Measurements from ENCODE around the gene NUDT3.

NUDT3 gene

GRCh38 chr6:34318499-34319470 is 73.7 kb downstream of the NUDT3 start:
- DNase-seq, result no peak

DNA sequence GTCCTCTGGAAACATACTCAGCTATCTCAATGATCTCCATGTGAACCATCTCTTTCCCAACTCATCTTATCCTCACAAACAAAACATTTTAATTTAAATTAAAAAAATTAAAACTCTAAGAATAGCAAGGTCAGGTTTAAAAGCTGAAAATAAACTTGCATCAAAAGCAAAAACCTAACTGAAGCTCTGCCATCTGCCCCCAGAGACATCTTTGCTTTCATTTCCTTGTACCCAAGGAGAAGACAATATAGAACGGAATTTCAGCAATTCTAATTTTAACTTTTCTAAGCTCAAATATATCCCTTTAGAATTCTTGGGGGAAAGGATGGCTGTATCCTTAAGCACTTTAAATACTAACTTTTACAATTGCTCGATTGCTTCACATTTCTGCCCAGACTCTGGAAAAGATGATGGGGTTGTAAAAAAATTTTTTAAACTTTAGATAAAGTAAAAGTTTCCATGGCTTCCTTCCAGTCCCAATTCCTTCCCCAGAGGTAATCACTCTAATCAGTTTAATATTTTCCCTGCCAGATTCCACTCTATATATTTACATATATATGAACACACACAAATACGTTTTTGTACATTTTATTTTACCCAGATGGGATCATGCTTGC is 74.5 kb downstream of the NUDT3 start:
- no peak for DNase-seq

DNA sequence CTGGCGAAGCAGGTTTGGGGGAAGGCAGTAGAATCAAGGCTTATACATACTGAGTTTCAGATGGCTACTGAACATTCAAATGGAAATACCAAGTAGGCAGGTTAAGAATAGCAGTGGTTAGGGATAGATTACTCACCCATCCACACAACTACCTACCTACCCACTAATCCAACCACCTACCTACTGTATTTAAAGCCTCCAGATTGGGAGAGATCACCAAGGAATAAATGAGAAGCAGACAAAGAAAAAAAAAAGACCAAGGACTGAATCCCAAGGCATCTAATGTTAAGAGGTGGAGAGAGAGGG is 75.3 kb downstream of the NUDT3 start:
- no peak for DNase-seq

DNA sequence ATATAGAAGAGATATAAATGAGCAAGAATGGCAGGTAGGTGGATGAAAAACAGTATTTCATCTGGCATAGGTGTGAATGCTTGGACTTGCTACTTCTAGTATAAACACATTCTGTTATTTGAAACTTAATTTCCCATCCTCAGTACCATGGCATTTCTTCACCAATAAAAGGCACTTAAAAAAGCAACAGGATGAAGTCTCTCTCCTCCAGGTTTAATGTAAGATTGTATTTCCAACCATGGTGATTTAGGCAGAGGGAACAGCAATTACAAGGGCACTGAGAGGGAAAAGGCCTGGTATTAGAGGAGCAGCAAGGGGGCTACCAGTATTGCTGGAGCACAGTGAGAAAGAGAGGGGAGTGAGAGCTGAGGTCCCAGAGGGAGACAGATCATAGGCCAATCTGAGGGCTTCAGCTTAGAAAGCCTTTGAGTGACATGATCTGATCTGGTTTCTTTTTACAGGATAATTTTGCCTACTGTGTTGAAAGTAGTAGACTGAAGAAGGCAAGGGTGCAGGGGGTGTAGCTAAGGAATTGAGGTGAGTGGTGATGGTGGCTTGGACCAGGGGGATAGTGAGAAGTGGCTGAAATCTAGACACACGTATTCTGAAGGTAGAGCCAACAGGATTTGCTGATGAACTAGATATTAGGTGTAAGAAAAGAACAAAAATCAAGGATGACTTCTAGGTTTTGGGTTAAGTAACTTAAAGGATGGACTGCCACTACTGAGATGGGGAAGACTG is 75.9 kb downstream of the NUDT3 start:
- no peak for DNase-seq

DNA sequence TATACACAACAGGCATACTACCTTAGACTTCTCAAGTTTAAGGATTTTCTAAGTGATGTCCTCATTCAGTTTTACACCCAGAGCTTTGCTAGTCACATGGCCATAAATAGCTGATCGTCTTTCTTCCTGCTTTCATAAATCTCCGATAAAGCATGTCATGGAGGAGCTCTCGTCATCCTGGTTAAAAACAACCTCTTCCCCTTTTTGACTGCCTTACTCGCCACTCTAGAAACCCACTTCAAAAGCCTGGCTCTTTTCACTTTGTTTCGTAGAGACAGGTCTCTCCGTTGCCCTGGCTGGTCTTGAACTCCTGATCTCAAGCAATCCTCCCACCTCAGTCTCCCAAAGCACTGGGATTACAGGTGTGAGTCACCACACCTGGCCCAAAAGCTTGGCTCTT is 76.7 kb downstream of the NUDT3 start:
- no peak for DNase-seq

DNA sequence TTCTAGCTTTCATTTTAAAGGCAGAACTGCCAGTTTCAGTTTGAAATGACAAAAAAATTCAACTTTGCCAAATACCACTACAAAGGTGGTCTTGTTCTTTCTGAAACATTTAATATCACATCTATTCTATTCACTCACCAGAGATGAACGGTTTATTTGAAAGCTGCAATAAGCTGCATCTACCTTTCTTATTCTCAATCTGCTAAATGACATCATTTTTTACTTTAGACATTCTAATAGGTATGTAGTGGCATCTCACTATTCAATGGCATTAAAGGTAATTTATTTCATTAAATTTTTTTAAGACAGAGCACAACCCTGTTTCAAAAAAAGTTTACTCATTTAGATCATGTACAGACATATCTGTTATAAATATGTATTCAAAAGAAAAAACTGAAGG is 77.2 kb downstream of the NUDT3 start:
- DNase-seq, result no peak

DNA sequence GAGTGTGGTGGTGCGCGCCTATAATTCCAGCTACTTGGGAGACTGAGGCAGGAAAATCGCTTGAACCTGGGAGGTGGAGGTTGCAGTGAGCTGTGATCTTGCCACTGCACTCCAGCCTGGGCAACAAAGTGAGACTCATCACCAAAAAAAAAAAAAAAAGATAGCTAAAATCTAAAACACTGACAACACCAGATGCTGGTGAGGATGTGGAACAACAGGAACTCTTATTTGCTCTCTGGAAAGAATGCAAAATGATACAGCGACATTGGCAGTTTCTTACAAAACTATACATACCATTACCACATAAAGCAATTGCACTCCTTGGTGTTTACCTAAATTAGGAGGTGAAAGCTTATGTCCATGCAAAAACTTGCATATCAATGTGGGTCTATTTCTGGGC is 80.2 kb downstream of the NUDT3 start:
- no peak for DNase-seq

DNA sequence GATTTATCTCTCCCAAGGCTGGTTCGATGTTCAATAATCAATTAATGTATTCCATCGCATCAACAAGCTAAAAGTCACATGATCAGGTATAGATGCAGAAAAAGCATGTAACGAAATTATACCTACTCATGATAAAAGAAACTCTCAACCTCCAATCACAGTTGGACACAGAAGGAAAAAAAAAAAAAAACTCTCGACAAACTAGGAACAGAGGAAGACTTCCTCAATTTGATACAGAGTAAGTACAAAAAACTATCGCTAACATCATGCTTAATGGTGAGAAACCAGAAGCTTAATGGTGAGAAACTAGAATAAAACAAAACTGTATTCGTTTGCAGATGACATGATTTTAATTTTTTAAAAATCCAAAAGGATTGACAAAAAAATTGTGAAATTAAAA is 81.7 kb downstream of the NUDT3 start:
- DNase-seq, result no peak

- DNase-seq, result no peak
Observed at GRCh38 chr6:34308483-34308882, 84.0 kb downstream of the NUDT3 start.

DNA sequence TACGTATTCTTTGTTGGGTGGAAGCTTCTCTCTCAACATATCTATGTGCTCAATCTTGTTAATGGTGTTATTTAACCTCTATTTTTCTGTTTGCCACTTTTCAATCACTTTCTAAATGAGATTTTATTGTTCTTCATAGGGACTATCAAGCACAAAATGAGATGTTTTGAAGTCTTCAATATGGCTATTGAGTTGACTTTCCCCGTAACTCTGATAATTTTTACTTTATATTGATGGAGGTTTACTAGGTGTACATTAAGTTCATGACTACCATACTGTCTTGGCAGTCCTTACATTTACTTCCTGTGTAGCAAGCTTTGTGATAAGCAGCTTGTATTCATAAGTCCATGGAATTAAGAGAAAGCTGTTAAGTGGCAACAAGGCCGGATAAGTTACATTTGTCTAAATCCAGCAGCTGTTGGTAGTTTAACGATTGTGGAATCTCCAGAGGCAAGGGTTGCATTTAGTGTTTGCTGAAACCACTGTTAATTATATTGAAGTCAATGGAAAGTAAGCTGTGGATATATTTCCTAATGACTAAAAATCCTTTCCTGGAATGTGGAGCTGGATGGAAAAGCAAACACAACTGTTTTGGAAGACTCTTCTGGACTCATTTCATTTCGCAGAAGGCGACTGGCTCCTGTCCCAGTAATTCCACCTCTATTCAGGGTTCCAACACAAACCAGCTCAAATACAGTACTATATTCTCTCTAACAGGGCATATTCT is 86.3 kb downstream of the NUDT3 start:
- no peak for DNase-seq

DNA sequence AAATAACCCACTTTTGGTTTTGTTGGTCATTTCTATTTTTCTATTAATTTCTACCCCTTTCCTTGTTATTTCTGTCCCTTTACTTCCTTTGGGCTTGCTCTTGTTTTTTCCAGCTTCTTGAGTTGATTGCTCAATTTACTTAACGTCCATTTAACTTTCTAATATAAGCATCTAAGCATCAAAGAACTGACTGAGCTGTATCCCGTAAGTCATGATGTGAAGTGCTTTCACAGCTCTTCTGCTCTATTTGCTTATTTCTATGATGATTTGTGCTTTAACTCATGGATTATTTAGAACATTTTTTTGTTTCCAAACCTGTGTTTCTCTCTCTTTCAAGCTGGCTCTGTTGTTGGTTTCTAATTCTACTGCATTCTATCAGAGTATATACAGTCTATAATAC is 87.0 kb downstream of the NUDT3 start:
- no peak for DNase-seq

DNA sequence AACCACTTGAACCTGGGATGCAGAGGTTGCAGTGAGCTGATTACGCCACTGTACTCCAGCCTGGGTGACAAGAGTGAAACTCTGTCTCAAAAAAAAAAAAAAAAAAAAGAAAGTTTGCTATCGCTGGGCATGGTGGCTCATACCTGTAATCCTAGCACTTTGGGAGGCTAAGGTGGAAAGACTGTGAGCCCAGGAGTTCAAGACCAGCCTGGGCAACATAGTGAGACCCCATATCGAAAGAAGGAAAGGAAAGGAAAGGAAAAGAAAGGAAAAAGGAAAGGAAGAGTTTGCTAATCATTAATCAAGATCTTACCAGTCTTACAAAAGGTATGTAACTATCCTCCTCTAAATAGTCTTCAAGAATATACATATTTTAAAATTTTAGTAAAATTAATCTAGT is 88.3 kb downstream of the NUDT3 start:
- DNase-seq, result no peak

DNA sequence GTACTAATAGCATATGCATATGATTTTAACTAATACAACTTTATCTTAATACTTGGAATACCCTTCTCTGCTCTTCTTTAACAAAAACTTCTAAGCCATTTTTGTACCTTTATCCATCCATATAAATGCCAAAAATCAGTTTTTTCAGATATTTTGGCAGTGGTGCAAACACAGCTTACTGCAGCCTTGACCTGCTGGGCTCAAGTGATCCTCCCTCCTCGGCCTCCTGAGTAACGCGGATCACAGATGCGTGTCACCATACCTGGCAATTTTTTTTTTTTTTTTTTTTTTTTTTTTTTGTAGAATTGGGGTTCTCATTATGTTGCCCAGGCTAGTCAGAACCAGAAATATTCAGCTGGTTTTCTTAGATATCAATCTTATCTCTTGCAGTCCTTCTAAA is 89.5 kb downstream of the NUDT3 start:
- DNase-seq, result no peak

DNA sequence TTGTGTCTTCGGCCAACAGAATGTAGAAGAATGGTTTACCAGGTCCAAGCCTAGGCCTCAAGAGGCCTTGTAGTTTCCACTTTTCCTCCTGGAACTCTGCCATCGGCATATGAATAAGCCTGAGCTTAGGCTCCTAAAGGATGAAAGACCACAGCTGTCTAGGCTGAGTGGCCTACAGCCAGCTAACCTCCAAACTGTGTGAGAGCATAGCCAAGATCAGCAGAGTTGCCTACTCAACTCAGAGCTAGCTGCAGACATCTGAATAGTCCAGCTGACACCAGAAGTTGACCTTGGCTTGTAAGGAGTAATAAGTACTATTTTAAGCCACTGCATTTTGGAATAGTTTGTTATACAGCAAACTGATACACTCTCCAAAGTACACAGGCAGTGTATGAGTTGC is 91.1 kb downstream of the NUDT3 start:
- no peak for DNase-seq

DNA sequence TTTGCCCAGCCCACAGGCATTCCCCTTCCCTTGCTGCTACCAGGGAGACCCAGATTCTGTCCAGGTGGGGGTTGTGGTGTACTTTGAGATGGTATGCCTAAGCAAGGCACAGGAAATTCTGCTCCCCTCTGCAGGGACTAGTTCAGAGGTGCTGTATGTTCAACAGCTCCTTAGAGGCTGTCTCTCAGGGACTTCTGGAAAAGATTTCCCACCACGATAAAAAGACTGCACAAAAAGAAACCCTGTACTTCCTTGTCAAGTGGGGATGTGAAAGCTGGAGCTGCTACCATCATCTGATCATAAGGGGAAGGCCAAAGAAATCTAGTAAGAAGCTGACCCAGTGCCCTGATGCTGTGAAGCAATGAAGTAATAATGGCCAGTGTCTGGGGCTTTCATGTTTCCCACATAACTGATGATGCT is 92.1 kb downstream of the NUDT3 start:
- DNase-seq, result no peak

GRCh38 chr6:34298941-34299340 is 93.5 kb downstream of the NUDT3 start:
- DNase-seq, result no peak

DNA sequence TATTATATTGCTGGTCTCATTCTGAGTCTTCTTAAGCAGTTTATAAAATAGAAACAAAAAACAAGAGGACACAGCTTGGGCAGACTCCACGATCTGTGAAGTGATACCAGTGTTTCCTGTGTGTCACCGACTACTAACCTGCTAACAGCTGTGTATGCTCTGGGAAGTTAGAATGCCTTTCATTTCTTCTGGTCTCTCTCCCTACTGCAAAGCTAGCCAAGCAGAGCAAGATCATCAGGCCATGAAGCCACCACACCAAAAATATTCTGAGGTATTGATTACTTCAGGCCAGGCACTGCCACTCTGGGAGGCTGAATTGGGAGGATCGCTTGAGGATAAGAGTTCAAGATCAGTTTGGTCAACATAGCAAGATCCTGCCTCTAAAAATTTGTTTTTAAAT is 96.7 kb downstream of the NUDT3 start:
- DNase-seq, result no peak

GRCh38 chr6:34292954-34293353 is 99.5 kb downstream of the NUDT3 start:
- no peak for DNase-seq

DNA sequence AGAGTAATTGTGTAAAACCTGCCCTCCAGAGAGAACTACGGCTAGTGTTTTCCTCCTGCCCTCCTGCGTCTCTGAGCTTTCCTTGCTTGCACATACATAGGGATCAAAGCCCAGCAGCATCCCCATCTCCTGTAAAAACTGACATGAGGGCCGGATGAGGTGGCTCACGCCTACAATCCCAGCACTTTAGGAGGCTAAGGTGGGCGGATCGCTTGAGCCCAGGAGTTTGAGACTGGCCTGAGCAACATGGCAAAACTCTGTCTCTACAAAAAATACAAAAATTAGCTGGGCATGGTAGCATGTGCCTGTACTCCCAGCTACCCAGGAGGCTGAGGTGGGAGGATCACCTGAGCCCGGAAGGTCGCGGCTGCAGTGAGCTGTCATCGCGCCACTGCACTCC is 103.3 kb downstream of the NUDT3 start:
- DNase-seq, result no peak

- no peak for DNase-seq
Observed at GRCh38 chr6:34288581-34288980, 103.9 kb downstream of the NUDT3 start.

- DNase-seq, result no peak
Observed at GRCh38 chr6:34285448-34286164, 106.9 kb downstream of the NUDT3 start.

Measured in NCI-H1436 treated with DMSO at 0.1 percent for 48 hours (cell line).